Smooth muscle cell (in vitro differentiated cells): ENCODE data around the gene NAV1. TPM values are rescaled to one million over a fixed set of nuclear protein-coding genes. Genes with fewer than 3 reads are reported as not detected.
"Not testable (repeated sequence)": the region's sequence is repeated elsewhere in the genome, so short reads cannot be mapped to it uniquely, and the experiment has no call there.

ENCODE experiments used
- DNase-seq: peaks from one replicate; lab custom pipeline; 2025; ENCODE audit not compliant: unreplicated experiment; lab: John Stamatoyannopoulos, UW
- H2AFZ ChIP-seq: fragments of 200-600 bp; sonication (generic); 2 replicates; pipeline ENCODE4 v1.6.0; 2016; ENCODE audit warnings: antibody characterized with exemption, low read depth, mild to moderate bottlenecking
- H3F3A ChIP-seq: fragments of 200-600 bp; sonication (generic); 2 replicates; pipeline ENCODE4 v1.6.0; 2017; ENCODE audit warnings: antibody characterized with exemption, low read depth
- H3K27ac ChIP-seq: fragments of 200-600 bp; sonication (generic); 2 replicates; pipeline ENCODE4 v1.5.1; 2016; ENCODE audit warnings: low read depth, mild to moderate bottlenecking
- H3K27me3 ChIP-seq: fragments of 200-600 bp; sonication (generic); 2 replicates; pipeline ENCODE4 v1.6.1; 2016; ENCODE audit warnings: low read depth, mild to moderate bottlenecking
- H3K36me3 ChIP-seq: fragments of 200-600 bp; sonication (generic); 2 replicates; pipeline ENCODE4 v1.5.1; 2016; ENCODE audit warnings: low read depth
- H3K4me1 ChIP-seq: fragments of 200-600 bp; sonication (generic); 2 replicates; pipeline ENCODE4 v1.5.1; 2016; ENCODE audit warnings: low read depth
- H3K4me2 ChIP-seq: fragments of 200-600 bp; sonication (generic); 2 replicates; pipeline ENCODE4 v1.6.0; 2016; ENCODE audit warnings: mild to moderate bottlenecking
- H3K4me3 ChIP-seq: fragments of 200-600 bp; sonication (generic); 2 replicates; pipeline ENCODE4 v1.5.1; 2016; ENCODE audit warnings: mild to moderate bottlenecking
- H3K79me2 ChIP-seq: fragments of 200-600 bp; sonication (generic); 2 replicates; pipeline ENCODE4 v1.6.0; 2016; ENCODE audit warnings: low read depth, mild to moderate bottlenecking
- H3K9ac ChIP-seq: fragments of 200-600 bp; sonication (generic); 2 replicates; pipeline ENCODE4 v1.6.0; 2016; ENCODE audit warnings: low read depth
- H3K9me3 ChIP-seq: fragments of 200-600 bp; sonication (generic); replicated peaks from 2 replicates; pipeline ENCODE4 v1.5.1; 2016; ENCODE audit warnings: low read depth
- H4K20me1 ChIP-seq: fragments of 200-600 bp; sonication (generic); 2 replicates; pipeline ENCODE4 v1.6.0; 2016; ENCODE audit warnings: low read depth
- WGBS: methylation state at CpG from one replicate; pipeline ENCODE4 v1.1.7; 2016; ENCODE audit warnings: low lambda C conversion rate; 5-methylcytosine and 5-hydroxymethylcytosine counted together
- polyA plus RNA-seq: library from polyadenylated mRNA; unstranded; fragments of >200 nt; fragmentation: Nextera tagmentation; extraction: Ambion mirVana; gene quantifications from 2 replicates; pipeline ENCODE4 v1.2.1, GENCODE V29; 2016
- total RNA-seq: library from RNA; depleted of rRNA; stranded (reverse); fragments of >200 nt; gene quantifications from 2 replicates; pipeline ENCODE4 v1.2.3, GENCODE V29; 2014
- TF ChIP-seq, protein P1 (sequence below): fragments of 200-600 bp; sonication (generic); IDR thresholded peaks from 2 replicates; pipeline ENCODE4 v1.5.1; 2017; ENCODE audit warnings: borderline replicate concordance, mild to moderate bottlenecking, antibody characterized with exemption; ENCODE audit not compliant: insufficient read depth, poor library complexity, severe bottlenecking

The NAV1 gene
- total and polyA plus RNA-seq, 2 experiments from 2014 or later: 52.3 to 71.1 TPM

DNA sequence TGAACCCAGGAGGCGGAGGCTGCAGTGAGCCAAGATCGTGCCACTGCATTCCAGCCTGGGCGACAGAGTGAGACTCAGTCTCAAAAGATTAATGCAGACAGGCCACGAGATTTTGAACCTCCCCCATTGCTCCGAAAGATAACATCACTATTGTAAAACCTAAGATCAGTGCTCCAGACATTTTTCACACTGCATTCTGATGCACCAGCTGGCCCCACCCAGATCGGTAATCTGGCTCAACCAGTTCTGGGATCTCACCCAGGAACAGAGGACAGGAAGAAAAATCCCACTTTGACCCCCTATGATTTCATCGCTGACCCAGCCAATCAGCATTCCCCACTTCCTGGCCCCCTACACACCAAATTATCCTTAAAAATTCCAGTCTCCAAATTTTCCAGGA is 21.3 kb upstream of the NAV1 start:
- Histone ChIP-seq H2AFZ (no peak overlapping the region), H3K79me2 (no peaks in the 10 kb centered on the region), H3K9me3 (no peaks in the 10 kb centered on the region), H3K4me2 (no peak overlapping the region), H3K4me1 (peaks cover 2% of the 10 kb centered on the region), H3F3A (no peaks in the 10 kb centered on the region), H3K36me3 (no peaks in the 10 kb centered on the region), H3K9ac (no peak overlapping the region), H3K4me3 (no peak overlapping the region), H3K27ac (peak overlapping the region; percentile 75), H3K27me3 (no peaks in the 10 kb centered on the region), H4K20me1 (no peaks in the 10 kb centered on the region)
- DNase-seq: no peak
- TF ChIP-seq, protein P1, sequence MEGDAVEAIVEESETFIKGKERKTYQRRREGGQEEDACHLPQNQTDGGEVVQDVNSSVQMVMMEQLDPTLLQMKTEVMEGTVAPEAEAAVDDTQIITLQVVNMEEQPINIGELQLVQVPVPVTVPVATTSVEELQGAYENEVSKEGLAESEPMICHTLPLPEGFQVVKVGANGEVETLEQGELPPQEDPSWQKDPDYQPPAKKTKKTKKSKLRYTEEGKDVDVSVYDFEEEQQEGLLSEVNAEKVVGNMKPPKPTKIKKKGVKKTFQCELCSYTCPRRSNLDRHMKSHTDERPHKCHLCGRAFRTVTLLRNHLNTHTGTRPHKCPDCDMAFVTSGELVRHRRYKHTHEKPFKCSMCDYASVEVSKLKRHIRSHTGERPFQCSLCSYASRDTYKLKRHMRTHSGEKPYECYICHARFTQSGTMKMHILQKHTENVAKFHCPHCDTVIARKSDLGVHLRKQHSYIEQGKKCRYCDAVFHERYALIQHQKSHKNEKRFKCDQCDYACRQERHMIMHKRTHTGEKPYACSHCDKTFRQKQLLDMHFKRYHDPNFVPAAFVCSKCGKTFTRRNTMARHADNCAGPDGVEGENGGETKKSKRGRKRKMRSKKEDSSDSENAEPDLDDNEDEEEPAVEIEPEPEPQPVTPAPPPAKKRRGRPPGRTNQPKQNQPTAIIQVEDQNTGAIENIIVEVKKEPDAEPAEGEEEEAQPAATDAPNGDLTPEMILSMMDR: no peak
- 36% methylated on average over 7 of the region's 7 CpGs for WGBS

DNA sequence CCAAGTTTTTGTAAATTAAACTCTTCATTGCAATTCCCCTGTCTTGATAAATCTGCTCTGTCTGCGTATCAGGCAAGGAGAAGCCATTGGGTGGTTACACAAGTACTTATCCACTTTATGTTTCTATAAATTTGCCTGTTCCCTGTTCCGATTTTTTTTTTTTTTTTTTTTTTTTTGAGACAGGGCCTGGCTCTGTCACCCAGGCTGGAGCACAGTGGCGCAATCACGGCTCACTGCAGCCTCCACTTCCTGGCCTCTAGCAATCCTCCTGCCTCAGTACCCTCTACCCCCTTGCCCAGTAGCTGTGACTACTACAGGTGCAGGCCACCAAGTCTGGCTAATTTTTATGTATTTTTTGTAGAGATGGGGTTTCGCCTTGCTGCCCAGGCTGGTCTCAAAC is 20.9 kb upstream of the NAV1 start:
- H2AFZ ChIP-seq: no peak overlapping the region
- no peaks in the 10 kb centered on the region for H3K36me3 ChIP-seq
- H3K27ac ChIP-seq: peak overlapping the region; percentile 75
- WGBS: 88% methylated on average over 5 of the region's 5 CpGs
- no peak overlapping the region for H3K4me2 ChIP-seq
- no peak overlapping the region for H3K9ac ChIP-seq
- no peaks in the 10 kb centered on the region for H3K27me3 ChIP-seq
- TF ChIP-seq, protein P1: no peak
- H3F3A ChIP-seq: no peaks in the 10 kb centered on the region
- no peak overlapping the region for H3K4me3 ChIP-seq
- no peaks in the 10 kb centered on the region for H3K9me3 ChIP-seq
- no peaks in the 10 kb centered on the region for H4K20me1 ChIP-seq
- no peak for DNase-seq
- no peaks in the 10 kb centered on the region for H3K79me2 ChIP-seq
- H3K4me1 ChIP-seq: no peaks in the 10 kb centered on the region

DNA sequence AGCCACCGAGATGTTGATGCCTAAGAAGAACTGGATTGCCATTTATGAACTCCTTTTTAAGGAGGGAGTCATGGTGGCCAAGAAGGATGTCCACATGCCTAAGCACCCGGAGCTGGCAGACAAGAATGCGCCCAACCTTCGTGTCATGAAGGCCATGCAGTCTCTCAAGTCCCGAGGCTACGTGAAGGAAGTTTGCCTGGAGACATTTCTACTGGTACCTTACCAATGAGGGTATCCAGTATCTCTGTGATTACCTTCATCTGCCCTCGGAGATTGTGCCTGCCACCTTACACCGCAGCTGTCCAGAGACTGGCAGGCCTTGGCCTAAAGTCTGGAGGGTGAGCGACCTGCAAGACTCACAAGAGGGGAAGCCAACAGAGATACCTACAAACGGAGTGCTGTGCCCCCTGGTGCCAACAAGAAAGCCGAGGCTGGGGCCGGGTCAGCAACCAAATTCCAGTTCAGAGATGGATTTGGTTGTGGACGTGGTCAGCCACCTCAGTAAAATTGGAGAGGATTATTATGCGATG is 18.8 kb upstream of the NAV1 start:
- not testable (repeated sequence) for H3K36me3 ChIP-seq, H3K9me3 ChIP-seq, H3K79me2 ChIP-seq, H3K27me3 ChIP-seq, H3K27ac ChIP-seq, DNase-seq, H4K20me1 ChIP-seq, H3K9ac ChIP-seq, H3K4me2 ChIP-seq, H2AFZ ChIP-seq, H3K4me3 ChIP-seq, H3F3A ChIP-seq, H3K4me1 ChIP-seq
- 89% methylated on average over 14 of the region's 14 CpGs for WGBS

DNA sequence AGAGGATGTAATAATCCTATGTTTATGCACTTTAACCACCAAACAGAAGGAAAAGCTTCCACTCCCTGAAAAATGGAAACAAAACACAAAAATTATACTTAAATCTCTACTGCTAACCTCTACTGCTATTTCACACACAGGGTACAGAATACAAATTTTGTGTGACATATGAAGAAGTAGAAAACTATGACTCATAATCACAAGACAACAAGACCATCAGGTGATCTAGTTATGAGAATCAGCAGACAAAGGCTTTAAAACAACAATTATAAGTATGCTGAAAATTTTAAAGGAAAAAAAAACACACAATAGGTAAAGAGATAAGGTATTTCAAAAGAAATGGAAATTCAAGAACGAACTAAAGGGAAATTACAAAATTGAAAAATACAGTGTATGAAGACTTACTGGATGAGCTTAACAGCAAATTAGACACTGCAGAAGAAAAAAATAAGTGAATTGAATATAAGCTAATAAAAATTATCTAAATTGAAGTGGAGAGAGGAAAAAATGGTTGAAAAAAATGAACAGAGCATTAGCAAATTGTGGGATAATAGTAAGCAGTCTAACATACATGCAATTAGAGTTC is 13.6 kb upstream of the NAV1 start:
- no peak overlapping the region for H3K4me2 ChIP-seq
- WGBS: 98% methylated on average over 1 of the region's 1 CpG
- H4K20me1 ChIP-seq: no peaks in the 10 kb centered on the region
- DNase-seq: no peak
- TF ChIP-seq, protein P1: no peak
- no peak overlapping the region for H3K9ac ChIP-seq
- H3F3A ChIP-seq: peaks cover 10% of the 10 kb centered on the region
- no peak overlapping the region for H3K4me3 ChIP-seq
- H2AFZ ChIP-seq: no peak overlapping the region
- no peaks in the 10 kb centered on the region for H3K79me2 ChIP-seq
- H3K36me3 ChIP-seq: no peaks in the 10 kb centered on the region
- H3K27ac ChIP-seq: no peak overlapping the region
- H3K9me3 ChIP-seq: no peaks in the 10 kb centered on the region
- H3K4me1 ChIP-seq: no peaks in the 10 kb centered on the region
- H3K27me3 ChIP-seq: no peaks in the 10 kb centered on the region
